Inflammatory macrophage treated with lipopolysaccharide for 1 hour (primary cell): ENCODE data around the gene OR52B6.
"Not testable (repeated sequence)": the region's sequence is repeated elsewhere in the genome, so short reads cannot be mapped to it uniquely, and the experiment has no call there.

Experiments used
- DNase-seq, 2 donors: peaks; one replicate each; pipeline ENCODE4 v3.0.0-alpha.2; 2020 to 2022

OR52B6 gene, protein sequence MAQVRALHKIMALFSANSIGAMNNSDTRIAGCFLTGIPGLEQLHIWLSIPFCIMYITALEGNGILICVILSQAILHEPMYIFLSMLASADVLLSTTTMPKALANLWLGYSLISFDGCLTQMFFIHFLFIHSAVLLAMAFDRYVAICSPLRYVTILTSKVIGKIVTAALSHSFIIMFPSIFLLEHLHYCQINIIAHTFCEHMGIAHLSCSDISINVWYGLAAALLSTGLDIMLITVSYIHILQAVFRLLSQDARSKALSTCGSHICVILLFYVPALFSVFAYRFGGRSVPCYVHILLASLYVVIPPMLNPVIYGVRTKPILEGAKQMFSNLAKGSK

GRCh38 chr11:5580577-5580976, at the start of gene OR52B6:
TSS of gene OR52B6 (plus strand) at chr11:5580877. CDS start at chr11:5580877, 0 bp downstream.
- no peak for DNase-seq

- DNase-seq: no peak
Observed at GRCh38 chr11:5531053-5531831, 49.4 kb upstream of the OR52B6 start.

GRCh38 chr11:5534046-5534445, 46.6 kb upstream of the OR52B6 start:
- peak; percentile 30 to 46 for DNase-seq

DNA sequence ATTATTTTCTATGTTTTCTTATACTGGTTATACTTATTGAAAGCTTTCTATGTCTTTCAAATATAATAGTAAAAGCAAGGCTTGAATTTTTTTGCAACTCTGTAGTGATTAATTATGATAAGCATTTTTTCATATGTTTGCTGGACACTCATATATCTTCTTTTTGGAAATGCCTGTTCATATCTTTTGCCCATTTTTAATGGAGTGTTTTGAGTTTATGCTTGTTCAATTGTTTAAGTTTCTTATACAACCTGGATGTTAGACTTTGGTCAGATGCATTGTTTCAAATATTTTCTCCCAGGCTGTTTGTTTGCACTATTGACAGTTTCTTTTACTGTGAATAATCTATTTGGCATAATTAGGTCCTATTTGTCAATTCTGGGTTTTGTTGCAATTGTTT, 44.2 kb upstream of the OR52B6 start:
- no peak for DNase-seq

GRCh38 chr11:5541427-5541826, 39.2 kb upstream of the OR52B6 start:
- no peak for DNase-seq

DNA sequence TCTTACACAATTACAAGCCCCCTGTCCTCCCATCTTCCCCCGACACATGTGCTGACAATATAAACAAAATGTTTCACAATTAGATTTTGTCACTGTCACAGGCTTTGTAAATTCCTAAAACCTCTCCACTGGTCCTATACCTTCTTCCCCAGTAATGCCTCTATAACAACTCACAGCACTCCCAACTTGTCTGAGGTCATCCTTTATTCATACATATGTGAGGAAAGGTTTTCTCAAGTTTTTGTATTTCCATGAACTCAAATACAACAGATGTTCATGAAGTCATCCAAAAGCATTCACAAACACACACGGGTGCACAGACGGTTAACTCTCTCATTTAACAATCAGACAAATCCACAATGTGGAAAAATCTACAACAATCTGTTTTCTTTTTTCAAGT, 34.2 kb upstream of the OR52B6 start:
- DNase-seq: no peak

GRCh38 chr11:5547982-5548381, 32.7 kb upstream of the OR52B6 start:
- no peak for DNase-seq

- DNase-seq: no peak
Observed at GRCh38 chr11:5548440-5548839, 32.2 kb upstream of the OR52B6 start, which contains the start of gene OR52H1. TSS of gene OR52H1 (minus strand) at chr11:5548540. CDS start at chr11:5545505, 3,035 bp downstream.

DNA sequence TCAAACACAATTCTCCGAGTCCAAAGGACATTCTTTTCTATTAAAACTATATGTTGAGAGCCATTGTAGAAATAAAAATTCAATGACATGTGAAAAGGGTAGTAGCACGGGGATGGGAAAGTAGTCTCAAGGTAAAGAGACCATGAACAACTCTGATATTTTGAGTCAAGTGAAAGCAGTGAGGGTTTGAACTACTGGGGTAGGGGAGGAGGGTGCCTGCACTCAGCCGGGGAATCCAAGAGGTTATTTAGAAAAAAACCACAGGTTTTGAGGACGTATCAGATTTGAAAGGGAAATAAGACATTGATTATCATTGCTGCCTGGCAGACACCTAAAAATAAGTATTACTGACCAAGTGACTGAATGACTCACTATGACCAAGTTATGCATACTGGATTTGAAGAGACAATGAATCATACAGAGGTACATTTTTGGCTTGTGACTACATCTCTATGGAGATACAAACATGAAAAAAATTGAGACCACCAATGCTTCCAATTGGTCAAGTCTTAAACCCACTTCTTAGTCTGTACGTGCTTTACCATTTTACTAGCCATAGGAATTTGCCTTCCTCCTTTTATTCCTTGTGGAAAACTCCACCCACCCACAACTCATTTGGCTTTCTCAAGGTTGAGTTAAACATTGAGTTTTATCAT, 30.1 kb upstream of the OR52B6 start:
- DNase-seq: no peak

GRCh38 chr11:5553343-5553742, 27.3 kb upstream of the OR52B6 start:
- DNase-seq: no peak

GRCh38 chr11:5556596-5557188, 24.0 kb upstream of the OR52B6 start:
- no peak for DNase-seq

GRCh38 chr11:5557751-5558150, 22.9 kb upstream of the OR52B6 start:
- DNase-seq: no peak

DNA sequence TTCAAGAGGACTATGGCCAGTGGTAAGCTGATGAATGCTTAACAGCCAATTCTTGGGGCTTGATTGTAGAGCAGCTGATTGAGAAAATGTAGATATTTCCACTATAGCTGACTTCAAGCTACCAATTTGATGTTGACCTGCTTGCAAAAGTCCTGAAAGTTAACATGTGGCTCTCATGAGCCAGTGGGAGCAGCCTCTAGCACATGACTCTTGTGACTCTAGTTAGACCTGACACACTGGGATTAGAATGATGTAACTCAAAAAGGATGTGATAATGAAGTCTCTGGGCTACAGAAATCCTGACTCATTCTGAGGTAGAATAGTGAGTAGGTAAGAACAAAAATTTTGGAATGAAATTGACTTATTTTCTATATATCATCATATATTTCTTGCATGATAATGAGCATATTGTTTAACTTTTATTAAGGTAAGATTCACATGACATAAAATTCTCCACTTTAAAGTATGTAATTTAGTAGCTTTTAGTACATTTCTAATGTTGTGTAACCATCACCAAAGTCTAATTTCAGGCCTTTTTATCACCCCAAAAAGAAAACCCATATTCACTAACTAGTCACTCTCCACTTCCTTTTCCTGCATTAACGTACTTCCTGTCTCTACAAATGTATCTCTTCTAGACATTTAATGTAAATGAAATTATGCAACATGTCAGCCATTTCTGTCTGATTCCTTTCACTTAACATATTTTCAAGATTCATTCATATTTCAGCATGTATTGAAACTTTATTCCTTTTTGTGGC, 16.2 kb upstream of the OR52B6 start:
- DNase-seq: no peak

GRCh38 chr11:5574654-5575053, 6.0 kb upstream of the OR52B6 start:
- no peak for DNase-seq

- DNase-seq: no peak
Observed at GRCh38 chr11:5575152-5575551, 5.5 kb upstream of the OR52B6 start.

DNA sequence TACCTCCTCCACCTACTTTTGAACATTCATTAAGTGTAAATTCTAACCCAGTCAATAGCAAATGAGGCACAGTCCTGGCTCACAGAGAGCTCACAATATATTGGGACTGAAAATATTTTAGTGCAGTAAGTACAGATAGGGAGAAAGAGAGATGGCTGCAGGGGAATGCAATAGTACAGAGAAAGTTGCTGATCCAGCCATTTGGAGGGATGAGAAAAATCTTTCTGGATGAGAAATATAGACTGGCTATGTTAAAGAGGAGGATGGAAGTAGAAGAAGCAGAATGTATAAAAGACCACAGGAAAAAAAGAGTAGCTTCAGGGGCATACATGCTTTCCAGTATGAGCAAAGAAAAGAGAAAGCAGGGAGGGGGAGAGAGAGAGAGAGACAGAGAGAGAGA, 3.6 kb upstream of the OR52B6 start:
- no peak for DNase-seq

- no peak for DNase-seq
Observed at GRCh38 chr11:5581014-5581413, 337 bp downstream of the OR52B6 start.

DNA sequence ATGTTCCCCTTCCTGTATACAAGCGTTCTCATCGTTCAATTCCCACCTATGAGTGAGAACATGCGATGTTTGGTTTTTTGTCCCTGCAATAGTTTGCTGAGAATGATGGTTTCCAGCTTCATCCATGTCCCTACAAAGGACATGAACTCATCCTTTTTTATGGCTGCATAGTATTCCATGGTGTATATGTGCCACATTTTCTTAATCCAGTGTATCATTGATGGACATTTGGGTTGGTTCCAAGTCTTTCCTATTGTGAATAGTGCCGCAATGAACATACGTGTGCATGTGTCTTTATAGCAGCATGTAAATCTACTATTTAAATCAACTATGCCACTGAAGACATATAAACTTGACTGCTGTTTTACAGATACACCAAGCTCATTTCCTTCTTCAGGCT, 3.8 kb downstream of the OR52B6 start:
- DNase-seq: not testable (repeated sequence)

DNA sequence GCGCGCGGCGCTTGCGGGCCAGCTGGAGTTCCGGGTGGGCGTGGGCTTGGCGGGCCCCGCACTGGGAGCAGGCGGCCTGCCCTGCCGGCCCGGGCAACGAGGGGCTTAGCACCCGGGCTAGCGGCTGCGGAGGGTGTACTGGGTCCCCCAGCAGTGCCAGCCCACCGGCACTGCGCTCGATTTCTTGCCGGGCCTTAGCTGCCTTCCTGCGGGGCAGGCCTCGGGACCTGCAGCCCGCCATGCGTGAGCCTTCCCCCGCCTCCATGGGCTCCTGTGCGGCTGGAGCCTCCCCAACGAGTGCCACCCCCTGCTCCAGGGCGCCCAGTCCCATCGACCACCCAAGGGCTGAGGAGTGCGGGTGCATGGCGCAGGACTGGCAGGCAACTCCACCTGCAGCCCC, 9.2 kb downstream of the OR52B6 start:
- DNase-seq: not testable (repeated sequence)

DNA sequence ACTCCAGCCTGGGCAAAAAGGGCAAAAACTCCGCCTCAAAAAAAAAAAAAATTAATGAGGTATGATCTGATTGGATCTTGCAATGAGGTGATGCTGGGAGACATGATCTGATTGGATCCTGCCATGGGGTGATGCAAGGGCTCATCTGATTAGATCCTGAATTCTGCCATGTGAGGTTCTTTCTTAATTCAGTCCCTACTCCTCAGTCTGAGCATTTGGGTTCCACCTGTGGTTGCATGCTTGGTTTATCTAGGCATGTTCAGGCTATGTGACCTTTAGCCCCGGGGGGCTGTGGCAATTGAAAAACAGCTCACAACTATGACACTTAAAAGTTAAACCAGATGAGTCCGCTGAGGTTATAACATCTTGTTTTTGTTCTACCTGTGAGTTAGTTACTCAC, 10.9 kb downstream of the OR52B6 start:
- DNase-seq: no peak

- no peak for DNase-seq
Observed at GRCh38 chr11:5592615-5593014, 11.9 kb downstream of the OR52B6 start.

- no peak for DNase-seq
Observed at GRCh38 chr11:5593146-5593545, 12.5 kb downstream of the OR52B6 start.
